Lower lobe of right lung (tissue), 2 donors: Measurements from ENCODE around the gene MAGEA12. TPM values are rescaled to one million over a fixed set of nuclear protein-coding genes. Genes with fewer than 3 reads are reported as not detected.
"Not testable (repeated sequence)": the region's sequence is repeated elsewhere in the genome, so short reads cannot be mapped to it uniquely, and the experiment has no call there.

Experiments used
- ATAC-seq, 2 donors: fragments of 200-7000 bp; cut with Tn5 transposase; one replicate each; pipeline ENCODE4 v1.9.1; 2020 to 2022; ENCODE audit warnings: mild to moderate bottlenecking in 2 of 2, moderate library complexity in 2 of 2
- DNase-seq: peaks from one replicate; pipeline ENCODE4 v3.0.0-alpha.2; 2020
- H3K27ac ChIP-seq: fragments of 200-600 bp; one replicate; pipeline ENCODE4 v1.8.0; 2022
- H3K27me3 ChIP-seq: fragments of 200-600 bp; one replicate; pipeline ENCODE4 v1.8.0; 2022; ENCODE audit warnings: low read depth
- H3K36me3 ChIP-seq: fragments of 200-600 bp; one replicate; pipeline ENCODE4 v1.8.0; 2022; ENCODE audit warnings: mild to moderate bottlenecking
- H3K4me1 ChIP-seq: fragments of 200-600 bp; one replicate; pipeline ENCODE4 v1.8.0; 2022
- H3K4me3 ChIP-seq: fragments of 200-600 bp; one replicate; pipeline ENCODE4 v1.8.0; 2022; ENCODE audit warnings: mild to moderate bottlenecking
- H3K9me3 ChIP-seq: fragments of 200-600 bp; one replicate; pipeline ENCODE4 v1.8.0; 2022
- CTCF ChIP-seq: fragments of 200-600 bp; IDR thresholded peaks from one replicate; pipeline ENCODE4 v1.8.0; 2022; ENCODE audit warnings: antibody characterized with exemption, mild to moderate bottlenecking
- intact Hi-C: fragments of 100-400 bp; cut with DNase I; formaldehyde crosslinking; loops from one replicate; pipeline ENCODE4 v1.11.0; 2022
- long read RNA-seq: library from polyadenylated mRNA; unstranded; transcript quantifications from one replicate; pipeline ENCODE4 v2.0.0, GENCODE V29; 2021
- total RNA-seq: library from RNA; stranded (reverse); fragmentation: NEBNext Ultra II Directional; extraction: Animal tissue kit (Norgen Biotek cat#: 25700); gene quantifications from one replicate; pipeline ENCODE4 v1.2.1, GENCODE V29; 2021
- donor health status: DM: no; HTN: yes; CAD: no; lungs with severe emphysema.

MAGEA12 gene, protein sequence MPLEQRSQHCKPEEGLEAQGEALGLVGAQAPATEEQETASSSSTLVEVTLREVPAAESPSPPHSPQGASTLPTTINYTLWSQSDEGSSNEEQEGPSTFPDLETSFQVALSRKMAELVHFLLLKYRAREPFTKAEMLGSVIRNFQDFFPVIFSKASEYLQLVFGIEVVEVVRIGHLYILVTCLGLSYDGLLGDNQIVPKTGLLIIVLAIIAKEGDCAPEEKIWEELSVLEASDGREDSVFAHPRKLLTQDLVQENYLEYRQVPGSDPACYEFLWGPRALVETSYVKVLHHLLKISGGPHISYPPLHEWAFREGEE
- total RNA-seq = not detected
- long read RNA-seq = 0 reads

DNA sequence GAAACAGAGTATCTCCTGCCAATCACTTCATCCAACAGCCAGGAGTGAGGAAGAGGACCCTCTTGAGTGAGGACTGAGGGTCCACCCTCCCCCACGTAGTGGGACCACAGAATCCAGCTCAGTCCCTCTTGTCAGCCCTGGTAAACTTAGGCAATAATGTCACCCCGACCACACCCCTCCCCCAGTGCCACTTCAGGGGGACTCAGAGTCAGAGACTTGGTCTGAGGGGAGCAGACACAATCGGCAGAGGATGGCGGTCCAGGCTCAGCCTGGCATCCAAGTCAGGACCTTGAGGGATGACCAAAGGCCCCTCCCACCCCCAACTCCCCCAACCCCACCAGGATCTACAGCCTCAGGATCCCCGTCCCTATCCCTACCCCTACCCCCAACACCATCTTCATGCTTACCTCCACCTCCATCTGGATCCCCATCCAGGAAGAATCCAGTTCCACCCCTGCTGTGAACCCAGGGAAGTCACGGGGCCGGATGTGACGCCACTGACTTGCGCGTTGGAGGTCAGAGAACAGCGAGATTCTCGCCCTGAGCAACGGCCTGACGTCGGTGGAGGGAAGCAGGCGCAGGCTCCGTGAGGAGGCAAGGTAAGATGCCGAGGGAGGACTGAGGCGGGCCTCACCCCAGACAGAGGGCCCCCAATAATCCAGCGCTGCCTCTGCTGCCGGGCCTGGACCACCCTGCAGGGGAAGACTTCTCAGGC lies at the start of gene MAGEA12, which contains the start of gene CSAG1:
Gene MAGEA12 (plus strand): TSS at position 497 of the 715 bp plus-strand sequence. CDS start 2,405 bp downstream, outside the sequence.
Gene CSAG1 (minus strand): TSS at position 461 of the 715 bp plus-strand sequence. CDS start 1,261 bp downstream, outside the sequence.
- Histone ChIP-seq H3K27me3 (no peaks in the 10 kb centered on the region), H3K4me3 (no peak within 1 kb of the TSS), H3K4me1 (no peaks in the 10 kb centered on the region), H3K27ac (no peak within 1 kb of the TSS), H3K36me3 (no peaks in the 10 kb centered on the region), H3K9me3 (no peaks in the 10 kb centered on the region)
- intact Hi-C loops = no loop called here
- no peak for TF ChIP-seq CTCF
- DNase-seq = no peak
- ATAC-seq = no peak

- H3K36me3 ChIP-seq, H3K27me3 ChIP-seq, H3K9me3 ChIP-seq, H3K4me1 ChIP-seq, DNase-seq, H3K27ac ChIP-seq, H3K4me3 ChIP-seq, intact Hi-C loops, ATAC-seq: not testable (repeated sequence)
These were observed 35.3 kb upstream of the MAGEA12 start, which contains the start of gene MAGEA3 for GRCh38 chrX:152697952-152698931. TSS of gene MAGEA3 (plus strand) at chrX:152698794. CDS start at chrX:152700833, 2,039 bp downstream.

GRCh38 chrX:152700390-152700789 lies 33.2 kb upstream of the MAGEA12 start:
- intact Hi-C loops, H3K9me3 ChIP-seq, H3K27ac ChIP-seq, DNase-seq, H3K36me3 ChIP-seq, H3K4me3 ChIP-seq, H3K27me3 ChIP-seq, H3K4me1 ChIP-seq, ATAC-seq: not testable (repeated sequence)

- H3K27ac ChIP-seq, H3K36me3 ChIP-seq, H3K4me3 ChIP-seq, H3K4me1 ChIP-seq, intact Hi-C loops, H3K27me3 ChIP-seq, ATAC-seq, H3K9me3 ChIP-seq, DNase-seq: not testable (repeated sequence)
These were observed 27.1 kb upstream of the MAGEA12 start for GRCh38 chrX:152706500-152706899.

- H3K27ac ChIP-seq, H3K4me1 ChIP-seq, DNase-seq, H3K9me3 ChIP-seq, H3K36me3 ChIP-seq, ATAC-seq, H3K27me3 ChIP-seq, intact Hi-C loops, H3K4me3 ChIP-seq: not testable (repeated sequence)
These were observed 24.4 kb upstream of the MAGEA12 start, which contains the start of gene CSAG2 for GRCh38 chrX:152709173-152709572. TSS of gene CSAG2 (minus strand) at chrX:152709273. CDS start at chrX:152709112, 161 bp downstream.

DNA sequence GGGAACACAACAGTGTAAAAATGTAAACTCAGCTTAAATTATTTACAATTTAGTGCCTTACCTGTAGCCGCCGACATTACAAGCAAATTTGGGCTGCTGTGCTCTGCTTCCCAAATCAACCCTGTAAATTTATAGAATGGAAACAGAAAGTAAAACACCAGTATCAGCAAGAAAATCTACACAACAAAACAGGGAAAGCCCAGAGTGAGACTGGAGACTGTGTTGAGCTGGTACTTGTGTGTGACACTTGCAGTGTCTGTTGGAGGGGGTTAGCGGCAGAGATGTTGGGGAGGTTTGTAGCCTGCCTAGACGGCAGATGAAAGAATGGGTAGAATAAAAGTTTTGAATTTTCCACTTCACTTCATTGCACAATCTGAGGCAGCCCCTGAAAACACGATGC lies 20.4 kb upstream of the MAGEA12 start:
- H3K9me3 ChIP-seq, H3K36me3 ChIP-seq, H3K4me3 ChIP-seq, DNase-seq, H3K27me3 ChIP-seq, intact Hi-C loops, H3K27ac ChIP-seq, H3K4me1 ChIP-seq, ATAC-seq: not testable (repeated sequence)

DNA sequence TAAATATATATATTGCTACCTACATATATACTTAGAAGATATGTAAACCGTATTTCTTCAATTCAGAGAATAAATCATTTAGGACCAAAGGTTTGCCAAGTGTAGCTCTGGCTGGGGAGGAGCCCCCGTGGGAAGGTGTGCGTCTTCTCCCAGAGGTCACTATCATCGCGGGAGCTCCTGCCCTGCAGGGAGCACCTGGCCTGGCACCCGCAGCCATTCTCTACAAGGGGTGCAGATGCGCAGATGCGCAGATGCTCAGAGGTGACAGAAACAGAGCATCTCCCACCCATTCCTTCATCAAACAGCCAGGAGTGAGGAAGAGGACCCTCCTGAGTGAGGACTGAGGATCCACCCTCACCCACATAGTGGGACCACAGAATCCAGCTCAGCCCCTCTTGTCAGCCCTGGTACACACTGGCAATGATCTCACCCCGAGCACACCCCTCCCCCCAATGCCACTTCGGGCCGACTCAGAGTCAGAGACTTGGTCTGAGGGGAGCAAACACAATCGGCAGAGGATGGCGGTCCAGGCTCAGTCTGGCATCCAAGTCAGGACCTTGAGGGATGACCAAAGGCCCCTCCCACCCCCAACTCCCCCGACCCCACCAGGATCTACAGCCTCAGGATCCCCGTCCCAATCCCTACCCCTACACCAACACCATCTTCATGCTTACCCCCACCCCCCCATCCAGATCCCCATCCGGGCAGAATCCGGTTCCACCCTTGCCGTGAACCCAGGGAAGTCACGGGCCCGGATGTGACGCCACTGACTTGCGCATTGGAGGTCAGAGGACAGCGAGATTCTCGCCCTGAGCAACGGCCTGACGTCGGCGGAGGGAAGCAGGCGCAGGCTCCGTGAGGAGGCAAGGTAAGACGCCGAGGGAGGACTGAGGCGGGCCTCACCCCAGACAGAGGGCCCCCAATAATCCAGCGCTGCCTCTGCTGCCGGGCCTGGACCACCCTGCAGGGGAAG lies 19.5 kb upstream of the MAGEA12 start, which contains the start of gene MAGEA2B:
Gene MAGEA2B (plus strand): TSS at position 814 of the 973 bp plus-strand sequence. CDS start 2,479 bp downstream, outside the sequence.
- intact Hi-C loops, ATAC-seq, DNase-seq, H3K27me3 ChIP-seq, H3K4me1 ChIP-seq, H3K9me3 ChIP-seq, H3K4me3 ChIP-seq, H3K27ac ChIP-seq, H3K36me3 ChIP-seq: not testable (repeated sequence)
